AG10803 (cell line): Measurements from ENCODE around the gene EIF2S1.
"Not testable (repeated sequence)": the region's sequence is repeated elsewhere in the genome, so short reads cannot be mapped to it uniquely, and the experiment has no call there.

Experiments
- DNase-seq: peaks from one replicate; pipeline ENCODE4 v3.0.0; 2010; ENCODE audit warnings: low read depth
- H3K4me3 ChIP-seq: 2 replicates; pipeline ENCODE4 v1.5.1; 2011; ENCODE audit warnings: mild to moderate bottlenecking, low read length, control low read depth
- CTCF ChIP-seq: conservative IDR thresholded peaks from 2 replicates; pipeline ENCODE4 v1.5.1; 2011; ENCODE audit warnings: mild to moderate bottlenecking, low read length, control low read depth, inconsistent platforms

Gene EIF2S1

GRCh38 chr14:67359775-67360469 is at the start of gene EIF2S1, which contains the start of gene ATP6V1D:
Gene EIF2S1 (plus strand): TSS chr14:67360328. CDS start chr14:67364768, 4,440 bp downstream.
Gene ATP6V1D (minus strand): TSS chr14:67359804. CDS start chr14:67359698, 106 bp downstream.
- DNase-seq: peak; percentile 99
- peak; percentile 98 for TF ChIP-seq CTCF
- peak within 1 kb of the TSS; percentile 95 for H3K4me3 ChIP-seq

- no peak overlapping the region for H3K4me3 ChIP-seq
- DNase-seq: no peak
- no peak for TF ChIP-seq CTCF
Observed at GRCh38 chr14:67311868-67312267, 48.3 kb upstream of the EIF2S1 start.

- TF ChIP-seq CTCF: no peak
- no peak for DNase-seq
- H3K4me3 ChIP-seq: no peak overlapping the region
Observed at GRCh38 chr14:67313153-67313552, 47.0 kb upstream of the EIF2S1 start.

GRCh38 chr14:67317822-67318221 is 42.3 kb upstream of the EIF2S1 start:
- no peak for DNase-seq
- TF ChIP-seq CTCF: no peak

GRCh38 chr14:67319142-67319541 is 41.0 kb upstream of the EIF2S1 start:
- TF ChIP-seq CTCF: no peak
- DNase-seq: peak; percentile 9
- H3K4me3 ChIP-seq: no peak overlapping the region

More at GRCh38 chr14:67317822-67318221, 42.3 kb upstream of the EIF2S1 start:
- H3K4me3 ChIP-seq: no peak overlapping the region

GRCh38 chr14:67329666-67330065 is 30.5 kb upstream of the EIF2S1 start:
- not testable (repeated sequence) for H3K4me3 ChIP-seq
- peak; percentile 2 for DNase-seq

- no peak overlapping the region for H3K4me3 ChIP-seq
- peak; percentile 33 for DNase-seq
- no peak for TF ChIP-seq CTCF
Observed at GRCh38 chr14:67331368-67332125, 28.6 kb upstream of the EIF2S1 start.
